ENCODE results near the gene TFDP1.
"Not testable (repeated sequence)": the region's sequence is repeated elsewhere in the genome, so short reads cannot be mapped to it uniquely, and the experiment has no call there.

TFDP1 gene

DNA sequence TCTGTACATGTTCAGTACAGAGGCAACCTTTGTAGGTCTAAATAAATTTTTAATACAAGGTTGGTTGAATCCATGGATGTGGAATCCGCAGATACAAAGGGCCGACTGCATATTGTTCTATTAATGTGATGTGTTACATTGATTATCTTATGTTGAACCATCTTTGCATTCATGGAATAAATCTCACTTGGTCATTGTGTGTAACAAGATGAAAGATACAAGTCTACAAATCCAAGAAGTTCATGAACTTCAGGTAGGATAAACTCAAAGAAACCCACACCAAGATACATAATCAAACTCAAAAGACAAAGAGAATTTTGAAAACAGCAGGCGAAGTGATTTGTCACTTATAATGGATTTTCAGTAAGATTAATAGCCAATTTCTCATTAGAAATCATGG is 8.0 kb upstream of the TFDP1 start:
- no peak for DNase-seq

- DNase-seq, result no peak
These were observed 6.6 kb upstream of the TFDP1 start for GRCh38 chr13:113577881-113578435.

DNA sequence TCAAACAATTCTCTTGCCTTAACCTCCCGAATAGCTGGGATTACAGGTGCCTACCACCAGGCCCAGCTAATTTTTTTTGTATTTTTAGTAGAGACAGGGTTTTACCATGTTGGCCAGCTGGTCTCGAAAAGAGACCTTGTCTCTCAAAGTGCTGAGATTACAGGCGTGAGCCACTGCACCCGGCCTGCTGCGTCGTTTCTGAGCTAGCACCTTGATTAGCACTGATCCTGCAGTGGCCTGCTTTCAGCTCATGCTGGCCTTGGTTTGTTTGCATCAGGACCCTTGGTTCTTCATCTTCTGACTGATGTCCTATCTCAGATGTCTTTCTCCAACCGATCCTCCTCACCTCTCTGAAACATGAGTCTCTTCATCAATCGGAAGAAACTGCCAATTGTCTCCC is 4.9 kb upstream of the TFDP1 start:
- DNase-seq, result no peak

- DNase-seq, result no peak
These were observed 2.7 kb upstream of the TFDP1 start for GRCh38 chr13:113581871-113582270.

GRCh38 chr13:113582841-113583631 is 1.5 kb upstream of the TFDP1 start:
- DNase-seq, result no peak

DNA sequence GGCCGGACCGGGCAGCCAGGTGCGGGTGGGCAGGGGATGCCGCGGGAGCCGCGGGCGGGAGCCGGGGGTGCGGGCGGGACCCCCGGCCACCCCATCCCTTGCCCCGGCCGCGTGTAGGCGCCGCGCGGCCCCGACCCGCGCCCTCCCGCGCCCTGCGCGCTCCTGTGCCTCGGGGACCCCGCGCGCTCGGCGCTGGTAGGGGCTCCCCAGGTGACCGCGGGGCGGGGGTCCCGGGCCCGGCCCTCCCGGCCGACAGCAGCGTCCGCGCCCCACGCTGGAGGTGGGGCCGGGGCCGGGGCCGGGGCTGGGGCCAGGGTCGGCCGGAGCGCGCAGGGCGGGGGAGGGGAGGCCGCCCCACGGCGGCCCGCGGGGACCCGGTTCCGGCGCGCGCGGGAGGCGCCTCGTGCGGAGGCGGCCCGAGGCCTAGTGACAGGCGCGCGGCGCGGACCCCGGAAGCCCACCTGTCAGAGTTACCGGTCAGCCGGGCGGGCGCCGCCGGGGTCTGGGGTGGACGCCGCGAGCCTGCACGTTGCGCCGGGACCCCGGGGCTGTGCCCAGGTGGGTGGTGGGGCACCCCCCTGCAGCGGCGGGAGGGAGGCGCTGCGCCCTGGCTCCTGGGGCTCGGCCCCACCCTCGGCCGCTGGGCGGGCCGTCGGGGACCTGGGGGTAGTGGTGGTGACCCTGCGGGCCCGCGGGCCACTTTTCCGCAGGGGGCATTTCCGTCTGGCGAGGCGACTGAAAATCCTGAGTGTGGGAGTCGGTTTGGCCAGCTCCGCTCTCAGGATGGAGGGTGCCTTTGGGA is 518 bp downstream of the TFDP1 start:
- no peak for DNase-seq

GRCh38 chr13:113585896-113586295 is 1.3 kb downstream of the TFDP1 start:
- DNase-seq, result no peak

DNA sequence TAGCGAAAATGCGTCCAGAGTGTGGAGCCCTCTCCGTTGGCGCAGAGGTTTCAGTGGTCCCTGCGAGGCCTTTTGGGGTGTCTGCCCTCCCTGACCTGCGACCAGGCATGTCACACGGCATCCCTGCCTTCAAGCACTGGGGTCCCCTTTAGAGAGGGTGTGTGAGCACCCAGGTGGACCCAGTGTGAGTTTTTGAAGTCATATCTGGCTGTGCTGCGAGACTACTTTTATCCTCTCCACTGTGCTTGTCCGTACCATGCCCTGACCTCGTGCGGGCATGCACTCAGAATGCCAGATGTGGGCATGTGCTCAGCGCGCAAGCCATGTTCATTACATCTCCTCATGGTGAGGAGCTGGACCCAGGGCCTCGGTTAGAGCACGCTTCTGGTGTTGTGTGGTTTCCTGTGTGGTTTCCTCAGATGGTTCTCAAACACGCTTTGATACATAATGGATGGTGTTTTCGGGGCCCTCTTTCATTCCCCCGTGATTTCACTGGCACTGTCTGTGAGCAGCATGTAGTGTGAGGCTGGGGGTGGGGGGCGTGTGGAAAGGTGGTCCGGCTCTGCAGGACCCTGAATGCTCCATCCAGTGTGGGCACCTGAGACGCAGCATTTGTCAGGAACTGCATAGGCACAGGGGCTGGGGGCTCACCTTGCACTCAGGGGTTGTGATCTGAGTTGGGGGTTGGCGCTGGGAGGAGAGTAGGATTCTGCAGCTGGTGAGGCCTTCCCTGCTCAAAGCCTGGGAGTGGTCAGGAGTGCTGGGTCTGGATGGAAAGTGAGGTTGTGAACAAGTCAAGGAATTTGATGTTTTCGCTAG is 2.3 kb downstream of the TFDP1 start:
- DNase-seq, result no peak

DNA sequence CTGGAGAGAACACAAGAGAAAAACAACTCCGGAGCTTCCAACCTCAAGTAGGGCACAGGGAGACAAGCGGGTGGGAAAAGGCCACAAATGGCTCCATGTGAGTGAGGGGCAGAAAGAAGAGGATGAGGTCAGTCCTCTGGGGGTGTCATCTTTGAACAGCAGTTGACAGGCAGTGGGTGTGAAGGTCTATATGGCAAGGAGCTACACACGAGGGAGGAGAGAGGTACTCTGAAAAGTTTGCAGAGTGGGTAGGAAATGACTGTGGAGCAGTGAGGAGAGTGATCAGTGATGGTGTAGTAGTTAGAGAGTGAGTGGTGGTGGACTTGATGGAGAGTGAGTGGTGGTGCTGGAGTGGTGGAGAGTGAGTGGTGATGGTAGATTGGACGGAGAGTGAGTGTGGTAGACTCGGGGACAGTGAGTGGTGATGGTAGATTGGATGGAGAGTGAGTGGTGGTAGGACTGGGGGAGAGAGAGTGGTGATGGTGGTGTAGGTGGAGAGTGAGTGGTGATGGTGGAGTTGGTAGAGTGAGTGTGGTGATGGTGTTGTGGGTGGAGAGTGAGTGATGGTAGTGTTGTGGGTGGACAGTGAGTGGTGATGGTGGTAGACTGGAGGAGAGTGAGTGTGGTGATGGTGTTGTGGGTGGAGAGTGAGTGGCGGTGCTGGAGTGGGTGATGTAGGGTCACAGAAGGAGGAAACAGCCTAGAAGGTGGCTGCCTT is 4.0 kb downstream of the TFDP1 start:
- no peak for DNase-seq

- DNase-seq, result no peak
These were observed 4.9 kb downstream of the TFDP1 start for GRCh38 chr13:113589251-113589960.

DNA sequence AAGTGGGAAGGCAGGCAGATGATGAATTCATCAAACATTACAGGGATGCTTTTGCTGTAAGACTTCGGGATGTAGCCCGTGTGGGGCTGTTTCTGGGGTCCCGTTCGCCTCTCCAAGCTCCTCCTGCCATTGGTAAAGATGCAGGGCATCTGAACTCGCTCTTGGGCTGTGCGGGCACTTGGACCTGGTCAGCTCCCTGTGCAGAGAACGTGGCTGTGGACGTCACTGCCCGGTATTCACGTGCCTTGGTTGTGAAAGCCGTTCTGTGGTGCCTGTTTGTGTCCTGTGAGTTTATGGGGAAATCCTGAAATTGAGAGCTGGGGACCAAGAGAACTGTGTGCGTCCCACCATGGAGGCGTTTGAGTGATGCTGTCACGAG is 5.4 kb downstream of the TFDP1 start:
- no peak for DNase-seq

DNA sequence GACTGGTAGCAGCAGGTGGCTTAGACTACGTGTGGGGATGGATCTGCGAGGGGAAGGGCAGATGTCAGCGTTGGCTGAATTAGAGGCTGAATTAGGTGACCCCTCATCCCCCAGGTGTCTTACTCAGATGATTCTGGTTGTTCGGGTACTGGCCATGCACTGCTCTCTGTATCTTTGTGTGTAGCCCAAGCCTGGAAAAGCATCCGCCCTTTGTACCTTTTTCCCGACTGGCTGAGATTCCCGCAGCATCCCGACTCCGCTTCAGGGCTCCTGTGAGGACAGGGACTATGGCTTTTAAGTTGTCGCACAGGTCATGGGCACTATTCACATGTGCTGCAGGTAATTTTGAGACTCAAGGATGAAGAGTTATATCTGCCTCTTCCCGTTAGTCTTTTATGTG is 7.2 kb downstream of the TFDP1 start:
- no peak for DNase-seq

GRCh38 chr13:113592571-113592970 is 8.0 kb downstream of the TFDP1 start:
- DNase-seq, result no peak

- DNase-seq, result not testable (repeated sequence)
These were observed 9.7 kb downstream of the TFDP1 start for GRCh38 chr13:113594066-113594821.

- no peak for DNase-seq
These were observed 10.6 kb downstream of the TFDP1 start for GRCh38 chr13:113595131-113595530.

DNA sequence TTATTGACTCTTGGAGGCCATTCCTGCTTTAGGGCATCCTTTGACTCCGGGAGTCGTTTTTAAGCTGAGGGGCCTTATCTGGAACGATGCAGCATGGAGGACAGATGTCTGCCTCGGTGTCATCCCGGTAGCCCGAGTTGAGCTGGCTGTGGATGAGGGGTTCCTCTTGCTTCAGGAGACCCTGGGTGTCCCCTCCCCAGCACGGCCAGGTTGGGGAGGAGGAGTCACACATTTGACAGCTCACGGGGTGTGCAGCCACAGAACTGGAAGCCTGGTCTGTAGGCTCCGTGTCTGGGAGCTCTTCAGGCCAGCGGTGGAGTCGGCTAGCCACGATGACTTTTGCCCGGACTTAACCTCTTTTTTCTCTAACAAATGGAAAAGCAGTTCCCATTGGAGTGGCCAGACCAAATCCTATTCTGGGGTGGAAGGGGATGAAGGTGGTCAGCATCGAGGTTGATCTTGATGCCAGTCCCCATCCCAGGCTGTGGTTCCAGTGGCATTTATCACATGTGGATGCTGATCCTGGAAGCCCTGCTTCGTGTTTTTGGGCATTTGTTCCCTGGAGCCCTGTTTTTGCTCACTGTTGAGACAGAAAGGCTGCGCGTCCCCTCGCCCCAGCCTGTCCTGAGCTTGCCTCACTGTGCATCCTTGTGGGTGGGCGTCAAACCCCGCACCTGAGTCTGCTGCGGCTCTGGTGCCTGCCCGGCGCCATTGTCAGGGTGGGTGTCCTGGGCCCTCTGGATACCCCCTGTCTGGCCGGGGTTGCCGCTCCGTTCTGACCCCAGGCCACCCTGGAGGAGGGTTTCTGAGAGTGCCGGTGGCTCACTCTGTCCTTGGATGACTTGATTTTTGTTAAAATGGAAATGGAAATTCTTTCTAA is 12.0 kb downstream of the TFDP1 start:
- DNase-seq, result no peak

- no peak for DNase-seq
These were observed 13.0 kb downstream of the TFDP1 start for GRCh38 chr13:113597391-113598080.

DNA sequence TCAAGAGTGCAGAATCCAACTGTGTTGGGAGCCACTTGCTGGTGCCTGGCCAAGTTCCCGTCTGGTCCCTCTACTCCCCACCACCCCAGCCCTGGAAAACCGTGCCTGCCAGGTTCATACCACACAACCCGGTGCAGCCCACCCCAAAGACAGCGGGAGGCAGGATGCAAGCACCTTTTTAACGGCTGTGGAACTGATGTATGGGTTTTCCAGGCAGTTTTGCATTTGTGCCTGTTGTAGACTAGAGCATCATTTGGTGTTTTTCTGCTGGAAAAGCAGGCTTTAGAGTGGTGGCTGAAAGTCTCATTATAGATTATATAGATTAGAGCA is 13.5 kb downstream of the TFDP1 start:
- DNase-seq, result no peak

DNA sequence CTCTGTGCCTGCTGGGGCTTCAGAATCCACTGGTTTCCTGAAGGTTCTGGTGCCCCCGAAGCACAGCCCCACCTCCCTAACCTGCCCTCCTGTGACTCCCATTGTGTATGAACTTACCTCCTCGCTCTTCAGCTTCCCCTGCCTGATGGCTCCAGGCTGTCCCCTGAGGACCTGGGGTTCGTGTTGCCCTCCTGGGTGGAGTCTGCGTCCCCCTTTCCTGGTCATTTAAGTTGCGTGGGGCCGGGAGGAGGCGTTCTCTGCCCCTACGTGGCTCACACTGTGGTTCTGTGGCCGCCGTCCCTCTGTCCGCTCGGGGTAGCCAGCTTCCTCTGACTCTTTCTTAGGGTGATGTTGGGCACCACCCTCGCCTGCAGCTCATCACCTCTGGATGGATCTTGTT is 13.9 kb downstream of the TFDP1 start:
- DNase-seq, result no peak

GRCh38 chr13:113599391-113599790 is 14.8 kb downstream of the TFDP1 start:
- DNase-seq, result no peak
